C1 segment of cervical spinal cord (tissue), 14 donors: Measurements from ENCODE around the gene ZNF138.

ENCODE experiments used
- DNase-seq, 14 donors: peaks; one replicate each; lab custom pipeline; 2025; lab: John Stamatoyannopoulos, UW

ZNF138 gene

GRCh38 chr7:64875258-64875657 lies 81.0 kb downstream of the ZNF138 start:
- no peak for DNase-seq

GRCh38 chr7:64875658-64876406 lies 81.6 kb downstream of the ZNF138 start:
- no peak for DNase-seq

GRCh38 chr7:64876792-64877713 lies 82.8 kb downstream of the ZNF138 start:
- peak in 11 of 14 donors; percentile 18 to 83 (median 36) for DNase-seq

GRCh38 chr7:64877714-64878610 lies 83.7 kb downstream of the ZNF138 start:
- DNase-seq = no peak

- no peak for DNase-seq
Observed at GRCh38 chr7:64878684-64879083, 84.5 kb downstream of the ZNF138 start.

- DNase-seq = no peak
Observed at GRCh38 chr7:64879086-64879730, 85.0 kb downstream of the ZNF138 start.

GRCh38 chr7:64879800-64880199 lies 85.6 kb downstream of the ZNF138 start:
- DNase-seq = no peak

GRCh38 chr7:64880322-64881297 lies 86.4 kb downstream of the ZNF138 start:
- peak in 1 of 14 donors; percentile 18 for DNase-seq

GRCh38 chr7:64881461-64882287 lies 87.4 kb downstream of the ZNF138 start:
- DNase-seq = peak in 1 of 14 donors; percentile 26

- peak in 12 of 14 donors; percentile 39 to 86 (median 62) for DNase-seq
Observed at GRCh38 chr7:64882341-64883112, 88.3 kb downstream of the ZNF138 start.
